H1 (cell line): ENCODE measurements around the gene CFHR5. TPM values are rescaled to one million over a fixed set of nuclear protein-coding genes. Genes with fewer than 3 reads are reported as not detected.

Experiments used
- CBX8 ChIP-seq: fragments of 300-800, 300-1000 bp; sonication (generic); IDR thresholded peaks from 2 replicates; pipeline ENCODE4 v1.7.1; 2016; ENCODE audit warnings: low read depth, low read length, borderline replicate concordance
- CEBPB ChIP-seq: IDR thresholded peaks from 2 replicates; pipeline ENCODE4 v1.6.1; 2012; ENCODE audit warnings: low read depth, low read length
- CHD2 ChIP-seq: IDR thresholded peaks from 2 replicates; pipeline ENCODE4 v1.6.1; 2012; ENCODE audit warnings: low read length, improper control_type of control experiment
- GTF2F1 ChIP-seq: IDR thresholded peaks from 2 replicates; pipeline ENCODE4 v1.6.1; 2012; ENCODE audit warnings: low read depth, low read length, improper control_type of control experiment, borderline replicate concordance
- HDAC2 ChIP-seq, 2 experiments: fragments of 300-600 bp in 1 of 2; sonication (generic) in 1 of 2; IDR thresholded peaks; 2 replicates each; pipeline ENCODE4 v1.6.1; 2011 to 2012; ENCODE audit warnings: low read depth in 2 of 2, low read length in 2 of 2, mild to moderate bottlenecking in 2 of 2, moderate library complexity in 2 of 2, borderline replicate concordance in 1 of 2, inconsistent platforms in 1 of 2
- MAFK ChIP-seq: IDR thresholded peaks from 2 replicates; pipeline ENCODE4 v1.6.1; 2012; ENCODE audit warnings: low read depth, mild to moderate bottlenecking, improper control_type of control experiment, low read length
- POLR2AphosphoS5 ChIP-seq: IDR thresholded peaks from 2 replicates; pipeline ENCODE4 v1.6.1; 2011; ENCODE audit warnings: low read depth, low read length
- RAD21 ChIP-seq, 2 experiments: IDR thresholded peaks in 1 of 2; conservative IDR thresholded peaks in 1 of 2; 2 replicates each; pipeline ENCODE4 v1.6.1; 2011; ENCODE audit warnings: low read depth in 2 of 2, low read length in 2 of 2, improper control_type of control experiment in 1 of 2, inconsistent platforms in 1 of 2, mild to moderate bottlenecking in 1 of 2, moderate library complexity in 1 of 2
- SP2 ChIP-seq: IDR thresholded peaks from 2 replicates; pipeline ENCODE4 v1.6.1; 2012; ENCODE audit warnings: mild to moderate bottlenecking, low read length, inconsistent platforms
- polyA plus RNA-seq, 7 experiments: library from polyadenylated mRNA; depleted of rRNA in 3 of 7; stranded (reverse) in 5 of 7; unstranded in 2 of 7; fragments of >200 nt in 5 of 7; fragments of 200-250 nt in 2 of 7; gene quantifications; 1 replicate in 5 of 7; 2 replicates in 1 of 7; 4 replicates in 1 of 7; pipeline versions ENCODE4 v1.2.1 to v1.2.3, GENCODE V29; 2011 to 2013; ENCODE audit warnings: missing spikeins in 2 of 7, mixed read lengths in 2 of 7
- total RNA-seq: library from RNA; stranded (reverse); fragmentation: NEBNext Ultra II Directional; extraction: Animal tissue kit (Norgen Biotek cat#: 25700); gene quantifications from 2 replicates; pipeline ENCODE4 v1.2.1, GENCODE V29; 2021

The CFHR5 gene
- total and polyA plus RNA-seq, 2 of the 8 experiments (the other 6 are each of a cell fraction or from before 2014, with no cell fraction given) = not detected

DNA sequence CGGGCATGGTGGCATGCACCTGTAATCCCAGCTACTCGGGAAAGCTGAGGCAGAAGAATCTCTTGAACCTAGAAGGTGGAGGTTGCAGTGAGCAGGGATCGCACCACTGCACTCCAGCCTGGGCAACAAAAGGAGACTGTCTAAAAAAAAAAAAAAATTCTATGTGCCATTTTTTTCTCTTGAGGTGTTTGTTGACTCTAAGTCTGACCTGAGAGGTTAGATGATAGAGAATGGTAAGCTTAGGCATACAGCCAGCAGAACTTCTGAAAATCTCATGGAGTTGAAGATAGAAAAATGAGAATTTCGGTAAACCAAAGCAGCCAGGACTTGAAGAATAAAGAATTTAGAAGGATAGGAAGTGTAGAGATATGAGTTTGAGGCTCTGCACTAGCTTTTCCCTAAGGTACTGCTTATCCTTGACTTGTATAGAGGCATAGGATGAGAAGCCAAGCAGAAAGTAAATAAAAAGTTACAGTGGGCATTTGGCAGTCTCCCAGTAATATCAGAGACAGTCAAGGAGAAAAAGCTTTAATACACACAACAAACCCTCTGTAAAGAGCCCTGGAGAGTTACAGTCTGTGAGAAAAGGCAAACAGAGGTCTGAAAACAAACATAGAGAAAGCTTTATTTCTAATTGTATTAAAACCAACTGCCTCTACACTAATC lies 65.5 kb downstream of the CFHR5 start (continued):
- TF ChIP-seq CHD2 = no peak
- TF ChIP-seq CBX8 = no peak
- TF ChIP-seq POLR2AphosphoS5 = no peak
- no peak for TF ChIP-seq GTF2F1
- TF ChIP-seq MAFK = no peak
- no peak for TF ChIP-seq SP2
- TF ChIP-seq HDAC2 (IDR thresholded peaks at IDR 0.05; ENCODE audit: borderline replicate concordance in 1 of 2, low read depth in 2 of 2, low read length in 2 of 2) = no peak
- no peak for TF ChIP-seq CEBPB
- no peak for TF ChIP-seq RAD21 (IDR thresholded peaks at IDR 0.05 in 1 of 2, conservative IDR thresholded peaks at IDR 0.05 in 1 of 2; ENCODE audit: low read depth in 2 of 2, low read length in 2 of 2)
